NCI-H1092 treated with DMSO at 0.1 percent for 48 hours (cell line): ENCODE measurements around the gene POMZP3.
"Not testable (repeated sequence)": the region's sequence is repeated elsewhere in the genome, so short reads cannot be mapped to it uniquely, and the experiment has no call there.

Experiments
- DNase-seq: peaks from one replicate; lab custom pipeline; 2025; lab: John Stamatoyannopoulos, UW

The POMZP3 gene

DNA sequence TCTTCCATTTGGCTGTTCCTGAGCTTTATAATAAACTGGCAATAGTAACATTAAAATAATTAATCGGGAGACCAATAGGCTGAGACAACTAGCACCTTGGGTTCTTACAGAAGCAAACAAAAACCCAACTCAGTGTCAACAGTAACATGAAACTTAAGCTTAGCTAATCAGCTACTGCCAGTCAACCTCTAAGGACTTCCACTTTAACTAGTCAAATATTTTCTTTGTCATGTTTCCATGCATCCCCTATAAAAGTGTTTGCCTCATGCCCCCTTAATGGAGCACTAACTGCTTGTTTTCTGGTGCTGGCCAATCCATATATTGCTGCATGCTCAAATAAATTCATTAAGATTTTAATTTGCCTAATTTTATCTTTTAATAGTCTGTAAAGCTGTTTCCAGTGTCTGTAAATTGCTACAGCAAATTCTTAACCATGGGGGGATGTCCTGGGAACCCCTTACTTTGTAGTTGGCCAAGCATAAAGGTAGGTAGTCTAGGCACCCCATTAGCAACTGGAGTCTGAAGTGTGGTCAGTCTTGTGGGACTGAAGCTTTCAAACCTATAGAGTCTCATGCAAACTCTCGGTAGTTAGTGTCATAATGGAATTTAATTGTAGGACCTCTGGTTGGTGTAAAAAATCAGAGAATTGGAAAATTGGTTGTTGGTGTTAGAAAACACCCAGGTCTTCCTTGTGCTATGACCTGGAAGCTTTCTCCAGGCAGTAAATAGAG lies 40.3 kb downstream of the POMZP3 start:
- DNase-seq: peak; percentile 60

DNA sequence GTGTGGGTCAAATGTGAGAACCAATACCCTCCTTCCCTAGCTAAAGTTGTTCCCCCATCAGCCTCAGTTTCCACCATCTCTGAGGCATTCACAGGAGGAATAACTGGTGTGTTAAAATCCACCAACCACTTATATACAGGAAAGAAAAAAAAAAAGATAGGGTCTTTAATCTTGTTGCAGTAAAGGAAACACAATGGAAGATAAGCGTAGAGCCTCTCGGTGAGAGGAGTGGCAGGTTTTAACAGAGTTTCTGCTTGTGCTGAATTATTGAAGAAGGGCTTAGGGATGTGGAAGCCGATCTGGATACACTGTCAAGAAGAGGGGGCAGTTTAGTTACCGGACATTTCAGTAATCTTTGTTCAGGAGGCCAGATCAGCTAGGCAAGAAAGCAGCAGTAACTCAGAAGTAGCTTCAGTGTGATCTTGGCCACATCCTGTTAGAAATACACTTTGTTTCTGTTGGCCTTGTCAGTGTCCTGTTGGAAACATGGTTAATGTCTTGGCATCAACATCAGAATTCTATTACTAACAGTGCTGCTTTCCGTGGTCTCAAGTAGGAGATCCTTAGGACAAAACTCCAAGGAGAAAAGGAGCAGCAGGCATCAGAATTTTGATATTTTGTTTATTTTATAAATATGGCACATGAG lies 43.3 kb downstream of the POMZP3 start:
- DNase-seq: not testable (repeated sequence)

DNA sequence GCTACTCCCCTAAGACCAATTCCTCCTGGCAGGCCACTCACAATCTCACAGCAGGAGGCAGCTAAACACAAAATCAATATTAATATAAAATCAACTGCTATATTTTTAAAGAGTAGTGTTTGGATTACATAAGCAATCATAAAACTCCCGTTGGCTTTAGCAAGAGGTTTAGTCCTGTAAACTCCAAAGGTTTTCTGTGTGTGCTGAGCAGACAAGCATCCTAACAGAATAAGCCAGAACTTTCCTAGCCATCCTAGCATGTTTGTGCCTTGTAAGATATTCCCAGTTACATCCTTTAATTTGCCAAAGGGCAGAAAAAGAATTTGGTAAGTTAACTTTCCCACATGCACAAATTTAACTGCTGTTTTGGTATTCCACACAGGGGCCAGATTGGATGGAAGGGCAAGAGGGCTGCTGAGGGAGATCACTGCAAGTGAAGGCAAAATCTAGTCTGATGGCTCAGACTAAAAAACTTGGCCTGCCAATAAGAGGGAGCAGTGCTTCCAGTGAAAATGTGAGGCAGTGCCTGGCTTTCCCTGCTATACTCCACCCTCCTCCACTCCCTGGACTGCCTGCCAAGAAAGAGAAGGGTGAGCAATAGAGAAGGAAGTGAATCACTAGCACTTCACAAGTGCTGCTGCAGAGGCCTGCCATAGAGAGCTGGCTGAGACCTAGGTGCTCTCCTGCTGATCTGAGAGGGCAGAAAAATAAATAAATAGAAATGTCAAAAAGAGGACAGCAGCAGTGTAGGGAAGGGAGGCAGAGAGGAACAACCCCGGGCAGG lies 44.0 kb downstream of the POMZP3 start:
- peak; percentile 67 for DNase-seq

GRCh38 chr7:76575919-76576655 lies 51.0 kb downstream of the POMZP3 start:
- DNase-seq: not testable (repeated sequence)

DNA sequence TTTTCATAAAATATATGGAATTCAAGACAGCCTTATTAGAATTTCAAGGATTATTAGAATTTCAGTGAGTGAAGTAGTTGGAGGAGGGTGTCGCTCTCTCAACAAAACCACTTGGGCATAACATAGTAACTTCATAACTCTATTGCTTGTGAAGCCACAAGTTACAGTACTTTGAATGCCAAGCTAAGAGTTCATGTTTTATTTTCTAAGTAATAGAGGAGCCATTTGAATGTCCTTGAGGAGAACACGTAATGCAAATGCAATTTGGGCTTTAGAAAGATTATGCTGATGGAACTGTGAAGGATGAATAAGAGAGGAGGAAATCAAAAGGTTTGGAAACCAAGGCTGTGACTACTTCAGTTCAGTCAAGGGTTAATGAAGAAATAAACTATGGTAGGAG lies 51.6 kb downstream of the POMZP3 start:
- not testable (repeated sequence) for DNase-seq

DNA sequence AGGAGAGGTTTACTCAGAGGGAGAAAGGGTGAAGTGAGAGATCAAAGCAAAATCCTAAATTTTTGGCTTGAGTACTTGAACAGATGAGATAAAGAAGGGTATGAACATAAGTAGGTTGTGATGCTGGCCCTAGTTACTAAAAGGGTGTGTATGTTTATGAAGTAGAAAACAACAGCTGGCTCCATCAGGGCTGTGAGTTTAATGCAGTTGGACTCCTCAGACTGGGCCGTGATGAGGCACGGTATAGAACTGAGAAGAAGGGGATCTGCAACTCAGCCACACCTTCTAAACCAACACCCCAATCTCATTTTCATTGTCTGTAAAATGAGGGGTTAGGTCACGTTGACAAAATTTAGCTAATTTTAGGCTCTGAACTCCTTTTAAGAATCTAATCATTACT lies 54.8 kb downstream of the POMZP3 start:
- not testable (repeated sequence) for DNase-seq

DNA sequence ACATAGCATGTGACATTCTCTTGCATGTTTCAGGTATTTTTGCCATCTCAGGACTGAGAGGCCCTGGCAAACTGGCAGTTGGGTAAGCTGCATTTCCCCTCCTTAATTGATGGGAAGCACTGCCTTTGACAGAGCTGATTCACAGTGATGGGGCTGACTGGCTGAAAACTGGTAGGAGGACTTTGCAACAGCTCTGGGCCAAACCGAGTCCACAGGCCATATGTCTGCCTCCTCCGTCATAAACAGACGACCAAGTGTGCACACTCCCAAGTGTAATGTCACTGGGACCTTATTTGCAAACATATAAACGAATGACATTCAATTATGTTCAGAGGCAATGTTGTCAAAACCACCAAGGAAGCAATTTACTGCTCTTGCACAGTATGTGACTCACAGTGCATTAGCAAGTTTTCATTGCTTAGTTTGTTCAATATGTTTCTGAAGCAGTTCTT lies 56.7 kb downstream of the POMZP3 start:
- DNase-seq: not testable (repeated sequence)

DNA sequence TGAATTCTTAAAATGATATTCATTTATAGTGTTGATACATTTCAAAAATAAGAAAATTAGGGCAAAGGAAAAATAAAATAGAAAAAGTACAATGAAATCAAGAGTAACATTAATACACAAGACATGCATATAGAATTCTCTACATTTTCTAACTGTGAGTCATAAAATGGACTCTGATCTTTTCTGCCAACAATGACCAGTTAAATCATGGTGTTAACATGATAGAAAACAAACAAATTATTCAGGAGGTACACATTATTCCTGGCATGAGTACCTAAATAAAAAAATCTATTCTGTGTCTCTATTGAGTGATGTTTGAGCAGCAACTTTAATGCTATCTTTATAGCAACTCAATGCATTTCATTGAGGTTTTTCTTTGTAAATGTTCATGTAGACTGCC lies 58.3 kb downstream of the POMZP3 start:
- DNase-seq: peak; percentile 42

DNA sequence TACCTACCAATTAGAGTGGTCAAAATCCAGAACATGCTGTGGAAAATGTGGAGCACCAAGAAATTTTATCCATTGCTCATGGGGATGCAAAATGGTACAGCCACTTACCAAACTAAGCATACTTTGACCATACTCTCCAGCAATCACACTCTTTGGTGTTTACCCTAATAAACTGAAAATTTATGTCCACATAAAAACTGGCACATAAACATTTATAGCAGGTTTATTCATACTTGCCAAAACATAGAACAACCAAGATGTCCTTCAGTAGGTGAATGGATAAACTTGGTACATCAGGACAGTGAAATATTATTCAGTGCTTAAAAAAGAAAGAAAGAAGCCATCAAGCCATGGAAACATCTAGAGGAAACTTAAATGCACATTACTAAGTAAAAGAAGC lies 59.3 kb downstream of the POMZP3 start:
- DNase-seq: not testable (repeated sequence)

DNA sequence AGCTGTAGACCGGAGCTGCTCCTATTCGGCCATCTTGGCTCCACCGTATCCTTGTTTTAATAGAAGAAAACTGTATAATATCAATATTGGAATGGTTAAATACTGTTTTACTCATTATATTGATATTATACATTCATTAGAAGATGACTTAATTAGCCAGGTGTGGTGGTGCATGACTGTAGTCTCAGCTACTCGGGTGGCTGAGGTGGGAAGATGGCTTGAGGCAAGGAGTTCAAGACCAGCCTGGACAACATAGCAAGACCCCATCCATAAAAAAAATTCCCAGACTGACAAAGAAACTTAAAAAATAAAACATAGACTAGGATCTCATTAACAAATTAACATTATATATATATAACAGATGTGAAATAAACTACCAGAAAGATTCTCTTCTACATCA lies 59.8 kb downstream of the POMZP3 start:
- DNase-seq: not testable (repeated sequence)

DNA sequence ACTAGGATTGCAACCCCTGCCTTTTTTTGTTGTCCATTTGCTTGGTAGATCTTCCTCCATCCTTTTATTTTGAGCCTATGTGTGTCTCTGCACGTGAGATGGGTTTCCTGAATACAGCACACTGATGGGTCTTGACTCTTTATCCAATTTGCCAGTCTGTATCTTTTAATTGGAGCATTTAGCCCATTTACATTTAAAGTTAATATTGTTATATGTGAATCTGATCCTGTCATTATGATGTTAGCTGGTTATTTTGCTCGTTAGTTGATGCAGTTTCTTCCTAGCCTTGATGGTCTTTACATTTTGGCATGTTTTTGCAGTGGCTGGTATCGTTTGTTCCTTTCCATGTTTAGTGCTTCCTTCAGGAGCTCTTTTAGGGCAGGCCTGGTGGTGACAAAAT lies 62.1 kb downstream of the POMZP3 start:
- not testable (repeated sequence) for DNase-seq

DNA sequence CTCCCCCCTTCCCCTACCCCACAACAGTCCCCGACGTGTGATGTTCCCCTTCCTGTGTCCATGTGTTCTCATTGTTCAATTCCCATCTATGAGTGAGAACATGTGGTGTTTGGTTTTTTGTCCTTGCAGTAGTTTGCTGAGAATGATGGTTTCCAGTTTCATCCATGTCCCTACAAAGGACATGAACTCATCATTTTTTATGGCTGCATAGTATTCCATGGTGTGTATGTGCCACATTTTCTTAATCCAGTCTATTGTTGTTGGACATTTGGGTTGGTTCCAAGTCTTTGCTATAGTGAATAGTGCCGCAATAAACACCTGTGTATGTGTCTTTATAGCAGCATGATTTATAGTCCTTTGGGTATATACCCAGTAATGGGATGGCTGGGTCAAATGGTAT lies 65.7 kb downstream of the POMZP3 start:
- DNase-seq: not testable (repeated sequence)

DNA sequence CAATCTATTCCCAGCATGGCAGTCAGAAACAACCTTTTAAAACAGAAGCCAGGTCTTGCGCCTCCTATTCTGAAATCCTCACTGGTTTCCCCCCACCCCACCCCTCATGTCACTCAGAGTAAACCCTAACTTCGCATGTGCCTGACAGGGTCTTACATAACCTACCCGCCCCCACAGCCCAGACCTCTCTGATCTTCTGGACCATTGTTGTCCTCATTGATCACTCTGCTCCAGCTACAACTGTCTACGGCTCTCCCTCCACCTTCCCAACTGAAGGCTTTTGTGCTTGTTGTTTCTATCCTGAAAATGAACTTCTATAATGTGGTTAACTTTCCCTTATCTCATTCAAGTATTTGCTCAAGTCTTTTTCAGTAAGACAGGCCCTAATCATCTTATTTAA lies 66.9 kb downstream of the POMZP3 start:
- DNase-seq: not testable (repeated sequence)
